Calu3 (cell line): ENCODE measurements around the gene TCF3. TPM values are rescaled to one million over a fixed set of nuclear protein-coding genes. Genes with fewer than 3 reads are reported as not detected.
A peak's percentile ranks its signal among the peaks of the same experiment; 100 is the strongest.
"Not testable (repeated sequence)": the region's sequence is repeated elsewhere in the genome, so short reads cannot be mapped to it uniquely, and the experiment has no call there.

ENCODE experiments used
- BruUV-seq: library from RNA; stranded (reverse); fragments of 400-500 nt; replicated peaks from 2 replicates; lab custom pipeline; 2021; lab: Mats Ljungman, UMichigan
- CTCF ChIA-PET: fragments of 300-600 bp; sonication (Branson Sonifier 250); formaldehyde crosslinking; loops from one replicate; lab custom pipeline; 2022; ENCODE audit warnings: antibody characterized with exemption; lab: Charles Lee
- DNase-seq: peaks from one replicate; pipeline ENCODE4 v3.0.0; 2022
- H3K27ac Mint-ChIP-seq: one replicate; pipeline ENCODE4 v1.8.0; 2022; ENCODE audit warnings: mixed read lengths; ENCODE audit not compliant: unreplicated experiment
- H3K27me3 Mint-ChIP-seq: one replicate; pipeline ENCODE4 v1.8.0; 2022; ENCODE audit warnings: mixed read lengths; ENCODE audit not compliant: unreplicated experiment
- H3K36me3 Mint-ChIP-seq: one replicate; pipeline ENCODE4 v1.8.0; 2022; ENCODE audit warnings: mild to moderate bottlenecking, moderate library complexity, mixed read lengths; ENCODE audit not compliant: insufficient read depth, unreplicated experiment
- H3K4me1 Mint-ChIP-seq: one replicate; pipeline ENCODE4 v1.8.0; 2022; ENCODE audit warnings: mild to moderate bottlenecking, low read depth, mixed read lengths; ENCODE audit not compliant: unreplicated experiment
- H3K4me3 Mint-ChIP-seq: one replicate; pipeline ENCODE4 v1.8.0; 2022; ENCODE audit warnings: mild to moderate bottlenecking, low read depth, moderate library complexity, mixed read lengths; ENCODE audit not compliant: unreplicated experiment
- H3K9me3 Mint-ChIP-seq: one replicate; pipeline ENCODE4 v1.8.0; 2022; ENCODE audit warnings: low read depth, mixed read lengths; ENCODE audit not compliant: unreplicated experiment
- CTCF ChIP-seq: fragments of 200-600 bp; IDR thresholded peaks from one replicate; pipeline ENCODE4 v1.8.0; 2022; ENCODE audit warnings: antibody characterized with exemption; ENCODE audit not compliant: unreplicated experiment
- intact Hi-C: fragments of 100-400 bp; cut with micrococcal nuclease; formaldehyde crosslinking; loops from one replicate; pipeline ENCODE4 v1.10.0; 2022; ENCODE audit not compliant: unreplicated experiment
- total RNA-seq: library from RNA; stranded (reverse); gene quantifications from 2 replicates; pipeline ENCODE4 v1.2.3, GENCODE V29; 2022

TCF3 gene
- total RNA-seq, 1 experiment from 2014 or later: 102 TPM

GRCh38 chr19:1671716-1672037 is 19.3 kb upstream of the TCF3 start:
- CTCF ChIA-PET: interaction anchor here (1.0 to 2.2 kb wide), 4 partner anchors 66 to 126 kb away, joined by 7 to 19 read pairs (median 10); no protein-coding TSS in a partner anchor
- peak overlapping the region; percentile 40 for H3K4me3 Mint-ChIP-seq
- peaks cover 13% of the 10 kb centered on the region for H3K4me1 Mint-ChIP-seq
- no TSS peak for BruUV-seq
- intact Hi-C loops: loop anchor here (5.0 to 10.0 kb wide), 2 partner anchors 123 to 124 kb away; no protein-coding TSS in a partner anchor
- H3K36me3 Mint-ChIP-seq: peaks cover 5% of the 10 kb centered on the region
- no peaks in the 10 kb centered on the region for H3K9me3 Mint-ChIP-seq
- TF ChIP-seq CTCF: no peak
- no peak overlapping the region for H3K27ac Mint-ChIP-seq
- DNase-seq: no peak
- peaks cover 36% of the 10 kb centered on the region for H3K27me3 Mint-ChIP-seq

GRCh38 chr19:1670747-1671146 is 18.3 kb upstream of the TCF3 start:
- H3K9me3 Mint-ChIP-seq, H3K4me3 Mint-ChIP-seq, BruUV-seq, H3K27ac Mint-ChIP-seq, DNase-seq, H3K36me3 Mint-ChIP-seq: not testable (repeated sequence)
- peaks cover 13% of the 10 kb centered on the region for H3K4me1 Mint-ChIP-seq
- intact Hi-C loops: loop anchor here (5.0 to 10.0 kb wide), 2 partner anchors 123 to 124 kb away; no protein-coding TSS in a partner anchor
- CTCF ChIA-PET: interaction anchor here (1.2 to 2.2 kb wide), 2 partner anchors 110 to 125 kb away, joined by 6 to 19 read pairs; no protein-coding TSS in a partner anchor
- H3K27me3 Mint-ChIP-seq: peaks cover 36% of the 10 kb centered on the region

- H3K4me1 Mint-ChIP-seq: peaks cover 13% of the 10 kb centered on the region
- H3K27ac Mint-ChIP-seq: peak overlapping the region; percentile 4
- H3K9me3 Mint-ChIP-seq: no peaks in the 10 kb centered on the region
- DNase-seq: peak; percentile 26
- BruUV-seq: no TSS peak
- no peak overlapping the region for H3K4me3 Mint-ChIP-seq
- intact Hi-C loops: no loop called here
- H3K36me3 Mint-ChIP-seq: no peaks in the 10 kb centered on the region
- CTCF ChIA-PET: interaction anchor here (0.7 to 0.8 kb wide), 2 partner anchors 81 to 123 kb away, joined by 3 to 4 read pairs; no protein-coding TSS in a partner anchor
- H3K27me3 Mint-ChIP-seq: peaks cover 36% of the 10 kb centered on the region
- TF ChIP-seq CTCF: no peak
These were observed 16.3 kb upstream of the TCF3 start for GRCh38 chr19:1668486-1669270.

GRCh38 chr19:1668048-1668485 is 15.7 kb upstream of the TCF3 start:
- Mint-ChIP-seq H3K4me3 (no peak overlapping the region), H3K27me3 (peaks cover 36% of the 10 kb centered on the region)
- no TSS peak for BruUV-seq

More at GRCh38 chr19:1668048-1668485, 15.7 kb upstream of the TCF3 start:
- DNase-seq: no peak
- intact Hi-C loops: no loop called here
- no peak for TF ChIP-seq CTCF
- Mint-ChIP-seq H3K27ac (peak overlapping the region; percentile 4), H3K9me3 (no peaks in the 10 kb centered on the region), H3K36me3 (no peaks in the 10 kb centered on the region), H3K4me1 (peaks cover 13% of the 10 kb centered on the region)
- CTCF ChIA-PET: interaction anchor here (1.2 kb wide), 1 partner anchor 62 kb away, joined by 6 read pairs; no protein-coding TSS in a partner anchor
